PC-9 (cell line): Measurements from ENCODE around the gene SYT1.

ENCODE experiments used
- CTCF ChIP-seq: fragments of 200-600 bp; sonication (generic); conservative IDR thresholded peaks from 2 replicates; pipeline ENCODE4 v1.6.1; 2017; ENCODE audit warnings: mixed run types, antibody characterized with exemption, mild to moderate bottlenecking, moderate library complexity
- EZH2 ChIP-seq: fragments of 200-600 bp; sonication (generic); IDR thresholded peaks from 2 replicates; pipeline ENCODE4 v1.8.0; 2017; ENCODE audit warnings: antibody characterized with exemption, low read depth

GRCh38 chr12:79128956-79129355, 264.4 kb downstream of the SYT1 start:
- no peak for TF ChIP-seq CTCF
- TF ChIP-seq EZH2: no peak
